Fibroblast of pulmonary artery (primary cell): ENCODE measurements around the gene CES1.
"Not testable (repeated sequence)": the region's sequence is repeated elsewhere in the genome, so short reads cannot be mapped to it uniquely, and the experiment has no call there.

Experiments used
- DNase-seq: peaks from one replicate; pipeline ENCODE4 v3.0.0-alpha.2; 2010; ENCODE audit warnings: low read depth
- H3K4me3 ChIP-seq: replicated peaks from 2 replicates; pipeline ENCODE4 v1.5.1; 2011; ENCODE audit warnings: low read depth, mild to moderate bottlenecking, control low read depth, low read length, moderate library complexity
- TF ChIP-seq, protein P1 (sequence below): IDR thresholded peaks from 2 replicates; pipeline ENCODE4 v1.5.1; 2011; ENCODE audit warnings: mild to moderate bottlenecking, control low read depth, low read length, inconsistent platforms; ENCODE audit errors: missing control alignments

Gene CES1

DNA sequence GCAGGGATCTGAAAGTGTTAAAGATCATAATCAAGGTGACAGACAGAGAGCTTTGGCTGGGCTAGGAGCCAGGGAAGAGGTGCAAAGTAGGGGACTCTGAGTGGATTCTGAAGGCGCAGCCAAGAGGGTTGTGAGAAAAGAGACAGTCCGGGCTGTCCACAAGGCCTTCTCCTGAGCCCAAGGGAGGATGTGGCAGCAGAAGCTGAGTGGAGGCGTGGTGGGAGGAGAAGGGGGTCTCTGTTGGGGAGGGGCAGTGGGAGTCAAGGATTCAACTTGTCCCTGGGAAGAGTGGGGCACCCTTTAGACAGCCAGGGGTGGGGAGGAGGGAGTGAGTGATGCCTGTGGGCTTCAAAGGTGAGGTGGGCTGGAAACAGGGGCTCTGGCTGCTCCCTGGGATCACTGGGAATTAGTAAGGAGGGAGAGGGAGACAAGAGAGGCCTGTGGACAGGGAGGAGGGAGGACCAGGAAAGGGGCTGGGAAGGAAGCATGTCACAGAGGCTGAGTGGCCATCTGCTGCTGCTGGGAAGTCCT is 10.6 kb downstream of the CES1 start:
- TF ChIP-seq, protein P1, sequence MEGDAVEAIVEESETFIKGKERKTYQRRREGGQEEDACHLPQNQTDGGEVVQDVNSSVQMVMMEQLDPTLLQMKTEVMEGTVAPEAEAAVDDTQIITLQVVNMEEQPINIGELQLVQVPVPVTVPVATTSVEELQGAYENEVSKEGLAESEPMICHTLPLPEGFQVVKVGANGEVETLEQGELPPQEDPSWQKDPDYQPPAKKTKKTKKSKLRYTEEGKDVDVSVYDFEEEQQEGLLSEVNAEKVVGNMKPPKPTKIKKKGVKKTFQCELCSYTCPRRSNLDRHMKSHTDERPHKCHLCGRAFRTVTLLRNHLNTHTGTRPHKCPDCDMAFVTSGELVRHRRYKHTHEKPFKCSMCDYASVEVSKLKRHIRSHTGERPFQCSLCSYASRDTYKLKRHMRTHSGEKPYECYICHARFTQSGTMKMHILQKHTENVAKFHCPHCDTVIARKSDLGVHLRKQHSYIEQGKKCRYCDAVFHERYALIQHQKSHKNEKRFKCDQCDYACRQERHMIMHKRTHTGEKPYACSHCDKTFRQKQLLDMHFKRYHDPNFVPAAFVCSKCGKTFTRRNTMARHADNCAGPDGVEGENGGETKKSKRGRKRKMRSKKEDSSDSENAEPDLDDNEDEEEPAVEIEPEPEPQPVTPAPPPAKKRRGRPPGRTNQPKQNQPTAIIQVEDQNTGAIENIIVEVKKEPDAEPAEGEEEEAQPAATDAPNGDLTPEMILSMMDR = no peak
- no peak overlapping the region for H3K4me3 ChIP-seq
- no peak for DNase-seq

DNA sequence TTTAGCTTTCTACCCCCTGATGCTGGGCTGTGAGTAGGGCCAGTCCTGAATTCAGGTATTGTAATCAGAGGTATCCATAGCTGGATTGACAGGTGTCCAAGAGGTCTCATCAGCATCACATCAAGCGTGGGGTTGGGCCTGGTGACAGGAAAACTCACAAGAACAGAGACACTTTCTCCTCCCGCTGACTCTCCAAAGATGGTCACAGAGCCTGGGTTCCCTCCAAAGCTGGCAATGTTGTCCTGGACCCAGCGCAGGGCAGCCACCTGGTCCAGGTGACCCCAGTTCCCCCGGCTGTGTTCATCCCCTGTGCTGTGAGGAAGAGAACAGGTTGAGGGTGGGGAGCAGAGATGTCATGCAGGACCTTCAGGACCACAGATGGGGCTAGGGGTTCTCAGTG is 11.7 kb downstream of the CES1 start:
- DNase-seq = no peak
- no peak overlapping the region for H3K4me3 ChIP-seq
- TF ChIP-seq, protein P1 = no peak

DNA sequence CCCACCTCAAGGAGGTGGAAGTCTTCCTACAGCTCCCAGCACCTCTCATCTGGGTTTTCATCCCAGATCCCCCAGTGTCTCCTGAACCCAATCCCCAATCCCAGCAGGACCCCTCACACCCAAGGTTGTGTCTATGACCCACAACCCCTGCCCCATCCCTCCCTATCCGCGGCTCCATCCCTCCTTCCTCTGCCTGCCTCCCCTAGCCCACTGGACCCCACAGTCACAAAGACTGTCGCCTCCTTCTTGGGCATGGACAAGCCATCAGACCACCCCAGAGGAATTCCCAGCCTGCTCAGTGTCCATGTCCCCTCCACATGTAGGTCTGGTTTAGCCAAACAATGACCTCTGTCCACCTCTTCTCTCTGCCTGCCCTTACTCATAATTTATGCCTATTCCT is 12.3 kb downstream of the CES1 start:
- no peak overlapping the region for H3K4me3 ChIP-seq
- DNase-seq = no peak
- TF ChIP-seq, protein P1 = no peak

DNA sequence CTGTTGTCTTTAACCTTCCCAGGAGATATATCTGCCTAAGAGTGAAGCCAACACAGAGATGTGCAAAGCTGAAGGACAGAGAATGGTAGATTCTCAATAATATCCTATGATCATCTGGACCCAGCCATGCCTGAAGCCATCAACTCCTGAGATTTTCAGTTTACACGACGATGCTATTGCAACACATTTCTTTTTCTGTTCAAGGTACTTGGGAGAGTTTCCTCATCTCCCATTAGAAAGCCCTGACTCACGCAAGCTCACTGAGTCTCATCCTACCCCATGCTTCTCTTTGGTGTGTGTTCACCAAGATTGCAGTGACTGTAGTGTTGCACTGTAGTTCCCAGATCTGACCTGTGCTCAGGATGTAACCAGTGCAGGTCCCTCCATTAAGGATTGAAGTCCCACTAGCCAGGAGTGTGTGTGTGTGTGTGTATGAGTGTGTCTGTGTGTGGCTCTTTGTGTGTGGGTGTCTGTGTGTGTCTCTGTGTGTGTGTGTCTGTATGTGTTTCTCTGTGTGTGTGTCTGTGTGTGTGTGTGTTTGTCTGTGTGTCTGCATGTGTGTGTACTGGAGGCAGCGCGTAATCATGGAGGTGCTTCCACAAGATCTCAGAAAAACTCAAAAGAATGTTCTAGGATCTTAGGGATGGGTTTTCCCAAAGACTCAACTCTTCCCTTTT is 15.5 kb downstream of the CES1 start:
- DNase-seq = no peak
- no peak overlapping the region for H3K4me3 ChIP-seq
- TF ChIP-seq, protein P1 = no peak

DNA sequence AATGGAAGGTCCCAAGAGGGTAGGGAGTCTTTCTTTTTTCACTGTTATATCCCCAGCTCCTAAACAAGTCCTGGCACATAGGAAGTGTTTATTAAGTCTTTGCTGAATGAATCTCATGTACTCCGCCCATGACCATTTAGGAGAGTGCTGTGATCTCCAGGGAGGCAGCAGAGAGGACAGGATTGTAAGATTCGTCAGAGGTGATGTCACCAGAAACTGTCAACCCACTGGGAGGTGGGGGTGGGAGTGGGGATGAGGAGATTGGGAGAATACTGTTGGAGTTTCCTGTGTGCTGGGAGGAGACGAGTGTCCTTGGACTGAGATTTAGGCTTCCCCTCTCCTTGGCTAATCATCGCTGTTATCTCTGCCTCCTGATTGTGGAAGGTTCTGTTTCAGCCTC is 16.7 kb downstream of the CES1 start:
- DNase-seq = not testable (repeated sequence)

DNA sequence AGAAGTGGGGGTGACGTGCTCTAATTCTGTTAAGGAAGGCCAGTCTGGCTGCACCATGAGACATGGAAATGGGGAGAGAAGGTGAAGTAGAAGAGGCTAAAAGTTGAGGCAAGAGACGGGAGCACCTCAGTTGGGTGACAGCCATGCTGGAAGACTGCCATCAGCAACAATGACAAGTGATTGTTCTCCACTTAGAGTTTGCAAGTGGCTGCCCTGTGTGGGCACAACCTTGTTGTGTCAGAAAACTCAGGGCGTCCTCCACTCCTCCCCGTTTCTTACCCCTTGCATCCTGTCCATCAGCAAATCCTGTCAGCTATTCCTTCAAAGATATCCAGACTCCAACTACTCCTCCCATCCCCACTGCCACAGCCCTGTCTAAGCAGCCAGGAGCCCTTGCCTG is 17.6 kb downstream of the CES1 start:
- TF ChIP-seq, protein P1 = no peak
- no peak overlapping the region for H3K4me3 ChIP-seq
- DNase-seq = no peak

More for the DNA sequence above, 16.7 kb downstream of the CES1 start:
- H3K4me3 ChIP-seq = not testable (repeated sequence)

DNA sequence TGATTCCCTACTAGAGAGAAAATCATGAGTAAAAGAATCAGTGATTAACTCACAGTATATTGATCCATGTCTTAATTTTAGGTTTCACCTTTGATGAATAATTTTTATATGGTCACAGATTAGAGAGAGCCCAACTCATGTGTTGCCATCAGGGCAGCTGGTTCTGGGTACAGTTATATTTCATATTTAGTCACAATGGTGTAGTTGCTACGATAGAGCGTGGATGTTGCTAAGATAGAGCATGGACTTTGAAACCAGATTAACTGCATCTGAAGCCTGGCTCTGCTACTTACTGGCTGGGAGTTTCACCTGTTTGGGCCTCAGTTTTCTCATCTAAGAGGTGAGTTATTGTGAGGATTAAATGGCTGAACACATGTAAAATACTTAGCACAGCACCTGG is 18.7 kb downstream of the CES1 start:
- not testable (repeated sequence) for H3K4me3 ChIP-seq, DNase-seq

DNA sequence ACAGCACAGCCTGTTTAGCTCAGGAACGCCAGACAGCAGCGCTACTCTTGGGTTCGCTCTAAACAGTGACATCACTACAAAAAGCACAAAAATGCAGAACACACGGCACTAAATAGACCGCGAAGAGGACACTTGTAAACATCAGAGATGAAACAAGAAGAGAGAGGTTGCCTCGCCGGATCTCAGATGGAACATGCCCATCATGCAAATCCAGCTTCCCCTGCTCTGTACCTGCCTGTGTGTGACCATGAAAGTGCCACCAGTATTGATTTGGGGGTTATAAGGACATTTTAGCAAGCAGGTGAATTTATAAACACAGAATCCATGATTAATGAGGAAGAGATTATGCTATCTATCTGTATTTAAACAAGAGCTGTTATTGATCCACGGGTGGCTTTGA is 19.2 kb downstream of the CES1 start:
- DNase-seq, H3K4me3 ChIP-seq: not testable (repeated sequence)

DNA sequence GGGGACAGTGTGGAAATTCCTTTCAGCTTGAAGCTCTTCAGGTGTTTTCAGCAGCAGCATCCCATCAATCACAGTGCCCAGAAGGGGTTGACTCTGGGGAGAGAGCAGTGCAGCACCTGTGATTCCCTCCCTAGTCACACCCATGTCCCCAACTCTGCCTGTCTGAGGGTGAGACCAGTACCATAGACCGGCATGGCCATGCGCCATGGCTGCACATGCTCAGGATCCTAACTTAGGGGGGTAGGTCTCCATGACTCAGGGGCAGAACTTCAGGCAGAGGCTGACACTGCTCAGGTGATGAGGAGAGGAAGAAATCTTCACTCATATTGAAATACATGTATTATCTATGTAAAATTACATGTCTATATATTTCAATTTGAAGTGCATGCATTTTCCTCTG is 19.9 kb downstream of the CES1 start:
- TF ChIP-seq, protein P1 = no peak
- H3K4me3 ChIP-seq = no peak overlapping the region
- DNase-seq = no peak
